ENCODE data around the gene TAS2R40. TPM values are rescaled to one million over a fixed set of nuclear protein-coding genes. Genes with fewer than 3 reads are reported as not detected.

The TAS2R40 gene
- total RNA-seq, 2 experiments from 2014 or later = not detected

- Mint-ChIP-seq H3K4me1 (ENCODE audit: low read depth) (peaks cover 33% of the 10 kb centered on the region), H3K9me3 (no peaks in the 10 kb centered on the region), H3K36me3 (peaks cover 34% of the 10 kb centered on the region), H3K27me3 (no peaks in the 10 kb centered on the region), H3K27ac (peak overlapping the region; percentile 58), H3K4me3 (no peak overlapping the region)
- CTCF ChIA-PET = interaction anchor here (0.7 to 0.9 kb wide), 2 partner anchors 29 to 251 kb away, joined by 3 to 5 read pairs; no protein-coding TSS in a partner anchor
- intact Hi-C loops (cut with micrococcal nuclease) = no loop called here
- POLR2A ChIA-PET = no interaction called here
- DNase-seq = no peak
Measured at GRCh38 chr7:143271240-143271639, 49.4 kb downstream of the TAS2R40 start.

Other genes with a start within 250 kb of the TAS2R40 start
- not detected for gene OR9A2, start 194.9 kb upstream of the TAS2R40 start, total RNA-seq
- not detected for gene OR6V1, start 169.7 kb upstream of the TAS2R40 start, total RNA-seq
- not detected for gene PIP, start 90.0 kb upstream of the TAS2R40 start, total RNA-seq
- not detected for gene TAS2R39, start 38.6 kb upstream of the TAS2R40 start, total RNA-seq
- gene GSTK1, start 41.4 kb downstream of the TAS2R40 start, total RNA-seq = 100 to 1,000 TPM; 218 to 224 TPM
- under 1 TPM; 0.29 to 0.70 TPM for gene TMEM139, start 62.9 kb downstream of the TAS2R40 start, total RNA-seq
- gene CASP2, start 66.3 kb downstream of the TAS2R40 start, total RNA-seq = 100 to 1,000 TPM; 117 to 129 TPM
- gene CLCN1, start 94.1 kb downstream of the TAS2R40 start, total RNA-seq = under 1 TPM in 1 of 2 experiments, not detected in 1; 0.17 TPM
- gene FAM131B, start 140.7 kb downstream of the TAS2R40 start, total RNA-seq = 1 to 10 TPM; 1.9 to 2.3 TPM
- 100 to 1,000 TPM; 137 to 140 TPM for gene ZYX, start 159.3 kb downstream of the TAS2R40 start, total RNA-seq
- 1 to 10 TPM; 2.9 to 4.3 TPM for gene EPHA1, start 186.8 kb downstream of the TAS2R40 start, total RNA-seq
- not detected for gene TAS2R60, start 221.4 kb downstream of the TAS2R40 start, total RNA-seq

Measured in activated CD4-positive, alpha-beta memory T cell treated with anti-CD3 and anti-CD28 coated beads for 36 hours (primary cell).